ENCODE measurements around the gene GINS3. TPM values are rescaled to one million over a fixed set of nuclear protein-coding genes. Genes with fewer than 3 reads are reported as not detected.
A peak's percentile ranks its signal among the peaks of the same experiment; 100 is the strongest.

The GINS3 gene
- total RNA-seq, 1 donor, result 4.7 TPM

DNA sequence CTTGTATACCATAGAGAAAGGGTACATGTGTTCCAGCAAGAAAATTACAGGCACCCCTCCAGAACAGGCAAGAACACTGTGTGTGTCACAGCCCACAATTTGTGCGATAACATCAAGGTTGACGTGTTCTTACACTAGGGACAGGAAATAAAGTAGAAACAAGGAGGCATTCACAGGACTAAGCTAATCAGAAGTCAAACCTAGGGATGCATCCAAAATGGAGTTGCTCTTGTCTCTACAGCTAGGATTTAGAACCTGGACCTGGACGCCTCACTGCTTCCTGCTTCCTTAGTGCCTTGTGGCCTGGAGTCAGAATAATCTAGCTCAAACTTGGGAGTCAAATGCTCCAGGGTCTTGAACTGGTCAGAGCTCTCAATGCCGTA lies 41.3 kb downstream of the GINS3 start:
- no peak for DNase-seq (ENCODE audit: low read depth)
- TF ChIP-seq, protein P1, sequence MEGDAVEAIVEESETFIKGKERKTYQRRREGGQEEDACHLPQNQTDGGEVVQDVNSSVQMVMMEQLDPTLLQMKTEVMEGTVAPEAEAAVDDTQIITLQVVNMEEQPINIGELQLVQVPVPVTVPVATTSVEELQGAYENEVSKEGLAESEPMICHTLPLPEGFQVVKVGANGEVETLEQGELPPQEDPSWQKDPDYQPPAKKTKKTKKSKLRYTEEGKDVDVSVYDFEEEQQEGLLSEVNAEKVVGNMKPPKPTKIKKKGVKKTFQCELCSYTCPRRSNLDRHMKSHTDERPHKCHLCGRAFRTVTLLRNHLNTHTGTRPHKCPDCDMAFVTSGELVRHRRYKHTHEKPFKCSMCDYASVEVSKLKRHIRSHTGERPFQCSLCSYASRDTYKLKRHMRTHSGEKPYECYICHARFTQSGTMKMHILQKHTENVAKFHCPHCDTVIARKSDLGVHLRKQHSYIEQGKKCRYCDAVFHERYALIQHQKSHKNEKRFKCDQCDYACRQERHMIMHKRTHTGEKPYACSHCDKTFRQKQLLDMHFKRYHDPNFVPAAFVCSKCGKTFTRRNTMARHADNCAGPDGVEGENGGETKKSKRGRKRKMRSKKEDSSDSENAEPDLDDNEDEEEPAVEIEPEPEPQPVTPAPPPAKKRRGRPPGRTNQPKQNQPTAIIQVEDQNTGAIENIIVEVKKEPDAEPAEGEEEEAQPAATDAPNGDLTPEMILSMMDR (IDR thresholded peaks at IDR 0.05; ENCODE audit: insufficient read depth, low read depth, low read length), result no peak
- H3K4me3 ChIP-seq (ENCODE audit: low read depth, low read length), result no peak overlapping the region

DNA sequence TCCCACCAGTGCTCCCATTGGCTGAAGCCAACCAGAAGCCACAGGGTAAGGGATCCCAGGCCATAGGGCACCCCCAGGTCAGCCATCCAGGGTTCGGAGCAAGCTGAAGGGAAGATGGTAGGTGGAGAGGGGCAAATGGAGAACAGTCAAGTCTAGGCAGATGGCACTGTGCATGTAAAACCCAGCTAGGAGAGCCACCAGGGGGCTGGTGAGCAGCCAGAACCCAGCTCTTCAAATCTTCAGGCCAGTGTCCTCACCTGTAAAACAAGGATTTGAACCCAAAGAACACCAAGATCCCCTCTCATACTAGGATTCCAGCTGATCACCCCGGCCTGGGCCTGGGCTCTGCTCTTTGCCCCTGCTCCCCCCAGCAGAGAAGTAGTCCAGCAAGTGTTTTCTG lies 43.5 kb downstream of the GINS3 start:
- TF ChIP-seq, protein P1 (IDR thresholded peaks at IDR 0.05; ENCODE audit: insufficient read depth, low read depth, low read length), result no peak
- H3K4me3 ChIP-seq (ENCODE audit: low read depth, low read length), result no peak overlapping the region
- DNase-seq (ENCODE audit: low read depth), result no peak

DNA sequence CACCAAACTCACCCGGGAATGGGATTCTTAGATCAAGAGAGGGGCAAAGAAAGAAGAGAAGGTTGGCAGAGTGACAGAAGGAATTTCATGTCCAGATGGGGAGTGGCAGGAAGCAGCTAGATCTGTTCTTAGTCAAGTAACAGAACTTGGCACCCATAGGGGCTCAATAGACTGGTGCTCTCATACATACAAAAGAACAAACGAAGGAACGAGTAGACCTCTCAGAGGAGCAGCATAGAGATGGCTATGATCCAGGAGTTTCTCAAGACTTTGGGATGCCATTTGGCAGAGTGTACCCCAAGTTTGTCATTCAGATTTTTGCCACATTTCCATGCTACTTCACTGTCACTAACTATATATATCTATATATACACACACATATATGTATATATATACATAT lies 47.9 kb downstream of the GINS3 start:
- H3K4me3 ChIP-seq (ENCODE audit: low read depth, low read length), result no peak overlapping the region
- TF ChIP-seq, protein P1 (IDR thresholded peaks at IDR 0.05; ENCODE audit: insufficient read depth, low read depth, low read length), result no peak
- no peak for DNase-seq (ENCODE audit: low read depth)

DNA sequence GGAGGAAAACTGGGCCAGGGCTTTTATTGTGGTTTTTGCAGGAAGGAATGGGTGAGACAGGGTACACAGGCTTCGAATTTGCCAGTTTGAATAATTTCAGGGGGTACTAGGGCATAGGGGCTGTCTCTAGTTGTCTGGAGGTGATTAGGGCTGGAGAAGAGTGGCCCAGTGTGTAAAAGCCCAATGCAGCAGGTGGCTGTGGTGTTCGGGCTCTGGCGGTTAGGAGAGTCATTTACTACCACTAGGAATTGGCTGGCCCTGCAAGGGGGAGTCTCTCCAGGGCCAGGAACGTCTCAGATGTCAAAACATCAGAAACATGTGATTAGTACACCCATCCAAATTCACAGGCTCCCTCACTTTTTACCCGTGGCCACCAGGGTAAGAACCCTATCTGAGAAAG lies 50.3 kb downstream of the GINS3 start:
- TF ChIP-seq, protein P1 (IDR thresholded peaks at IDR 0.05; ENCODE audit: insufficient read depth, low read depth, low read length), result no peak
- DNase-seq (ENCODE audit: low read depth), result no peak
- H3K4me3 ChIP-seq (ENCODE audit: low read depth, low read length), result no peak overlapping the region

DNA sequence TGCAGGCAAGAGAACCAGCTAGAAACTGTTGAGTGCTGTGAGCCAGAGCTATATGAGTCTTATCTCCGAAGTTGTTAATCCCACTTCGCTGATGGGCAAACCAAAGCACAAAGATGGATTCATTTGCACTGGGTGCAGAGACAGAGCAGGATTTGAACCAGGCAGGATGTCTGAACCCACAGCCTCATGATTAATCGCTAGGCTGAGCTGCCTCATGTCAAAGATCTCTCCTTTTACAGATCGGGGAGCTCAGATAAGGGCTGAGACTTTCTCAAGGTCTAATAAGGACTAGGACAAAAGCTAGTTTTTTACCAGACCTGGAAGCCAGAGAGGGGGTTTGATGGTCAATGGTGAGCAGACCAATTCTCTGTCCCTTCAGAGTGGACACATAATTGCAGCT lies 51.5 kb downstream of the GINS3 start:
- TF ChIP-seq, protein P1 (IDR thresholded peaks at IDR 0.05; ENCODE audit: insufficient read depth, low read depth, low read length), result no peak
- no peak for DNase-seq (ENCODE audit: low read depth)
- H3K4me3 ChIP-seq (ENCODE audit: low read depth, low read length), result no peak overlapping the region

DNA sequence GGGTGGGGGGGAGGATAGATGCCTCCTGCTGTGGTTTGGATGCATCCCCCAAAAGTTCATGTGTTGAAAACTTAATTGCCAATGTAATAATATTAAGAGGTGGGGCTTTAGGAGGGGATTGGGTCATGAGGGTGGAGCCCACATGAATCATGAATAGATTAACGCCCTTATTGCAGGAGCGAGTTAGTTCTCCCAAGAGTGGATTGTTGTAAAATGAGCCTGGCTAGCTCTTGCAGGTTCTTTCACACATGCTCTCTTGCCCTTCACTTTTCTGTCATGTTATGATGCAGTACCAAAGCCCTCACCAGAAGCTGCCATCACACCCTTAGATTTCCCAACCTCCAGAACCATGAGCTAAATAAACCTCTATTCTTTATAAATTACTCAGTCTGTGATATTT lies 52.0 kb downstream of the GINS3 start:
- DNase-seq (ENCODE audit: low read depth), result no peak
- TF ChIP-seq, protein P1 (IDR thresholded peaks at IDR 0.05; ENCODE audit: insufficient read depth, low read depth, low read length), result no peak
- no peak overlapping the region for H3K4me3 ChIP-seq (ENCODE audit: low read depth, low read length)

DNA sequence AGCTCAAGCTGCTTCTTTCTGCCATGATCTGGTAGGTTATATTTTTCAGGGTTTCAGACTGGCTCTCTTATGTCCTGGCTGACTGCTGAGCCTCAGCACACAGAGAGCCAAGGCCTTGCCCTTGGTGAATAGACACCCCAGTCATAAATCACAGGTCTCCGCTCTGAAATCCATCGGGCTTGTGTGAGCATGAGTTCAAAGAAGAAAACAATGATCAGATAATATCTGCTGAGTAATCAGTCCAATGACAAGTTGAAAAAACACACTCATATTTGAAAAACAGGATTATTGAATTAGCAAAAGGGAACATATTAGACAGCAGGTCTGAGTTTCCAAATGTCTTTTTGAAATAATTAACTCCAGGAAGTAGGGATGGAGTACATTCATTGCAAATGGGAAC lies 56.6 kb downstream of the GINS3 start:
- TF ChIP-seq, protein P1 (IDR thresholded peaks at IDR 0.05; ENCODE audit: insufficient read depth, low read depth, low read length), result no peak
- peak; percentile 4 for DNase-seq (ENCODE audit: low read depth)
- H3K4me3 ChIP-seq (ENCODE audit: low read depth, low read length), result no peak overlapping the region

Measured in fibroblast of villous mesenchyme (primary cell).